Right lobe of liver (tissue), 6 donors: ENCODE results near the gene MFNG. TPM values are rescaled to one million over a fixed set of nuclear protein-coding genes. Genes with fewer than 3 reads are reported as not detected.
A peak's percentile ranks its signal among the peaks of the same experiment; 100 is the strongest.

ENCODE experiments used
- ATAC-seq, 4 donors: fragments of 200-7000 bp; cut with Tn5 transposase; one replicate each; pipeline ENCODE4 v1.9.1; 2020; ENCODE audit warnings: mild to moderate bottlenecking in 4 of 4, moderate library complexity in 4 of 4
- DNase-seq, 3 donors: peaks; one replicate each; pipeline ENCODE4 v3.0.0-alpha.2; 2020
- H3K27ac ChIP-seq, 3 donors: fragments of 200-600 bp; one replicate each; pipeline ENCODE4 v1.8.0; 2022
- H3K27me3 ChIP-seq, 2 donors: fragments of 200-600 bp; one replicate each; pipeline ENCODE4 v1.8.0; 2022
- H3K36me3 ChIP-seq, 4 donors: fragments of 200-600 bp; sonication (generic) in 1 of 4; one replicate each; pipeline versions ENCODE4 v1.5.1 to v1.8.0; 2017 to 2022; ENCODE audit warnings: control low read depth in 1 of 4
- H3K4me1 ChIP-seq, 4 donors: fragments of 200-600 bp; sonication (generic) in 1 of 4; one replicate each; pipeline versions ENCODE4 v1.5.1 to v1.8.0; 2017 to 2022; ENCODE audit warnings: control low read depth in 1 of 4
- H3K4me3 ChIP-seq, 3 donors: fragments of 200-600 bp; one replicate each; pipeline ENCODE4 v1.8.0; 2022
- H3K9me3 ChIP-seq, 4 donors: fragments of 200-600 bp; sonication (generic) in 1 of 4; one replicate each; pipeline versions ENCODE4 v1.5.1 to v1.8.0; 2017 to 2022; ENCODE audit warnings: control low read depth in 1 of 4
- POLR2A ChIP-seq: fragments of 450-650 bp; IDR thresholded peaks from one replicate; pipeline ENCODE4 v1.6.1; 2017; ENCODE audit warnings: antibody characterized with exemption, mild to moderate bottlenecking
- WGBS: methylation state at CpG from one replicate; pipeline ENCODE4 v1.1.6; 2018; ENCODE audit warnings: low coverage, low lambda C conversion rate; ENCODE audit not compliant: insufficient coverage; ENCODE audit errors: missing lambda C conversion rate; 5-methylcytosine and 5-hydroxymethylcytosine counted together
- intact Hi-C, 2 donors: fragments of 100-400 bp; cut with DNase I; formaldehyde crosslinking; loops; one replicate each; pipeline versions ENCODE4 v1.11.2 to v1.14.1; 2022
- total RNA-seq, 6 experiments: library from RNA; depleted of rRNA in 2 of 6; stranded (reverse); fragments of >200 nt in 2 of 6; fragmentation: NEBNext Ultra II Directional in 3 of 6; extraction: Animal tissue kit (Norgen Biotek cat#: 25700) in 3 of 6; gene quantifications; one replicate each; pipeline versions ENCODE4 v1.1.0 to v1.2.4, GENCODE V29; 2016 to 2023
- TF ChIP-seq, protein P1 (sequence below), 4 donors: fragments of 200-600 bp in 3 of 4; fragments of 450-650 bp in 1 of 4; IDR thresholded peaks; one replicate each; pipeline versions ENCODE4 v1.5.1 to v1.8.0; 2016 to 2022; ENCODE audit warnings: antibody characterized with exemption in 4 of 4, mild to moderate bottlenecking in 2 of 4
- donor health status: DM: no; HTN: yes; CAD: no.
- donor health status: DM: no; HTN: no; CAD: no.
- donor health status: DM: no; HTN: no; CAD: no.
- donor health status: DM: no; HTN: yes; CAD: no.
- donor health status: DM: no; HTN: yes; CAD: no.

Gene MFNG
- total RNA-seq, 6 experiments from 2014 or later, result 5.6 to 14.4 (median 10.2) TPM

DNA sequence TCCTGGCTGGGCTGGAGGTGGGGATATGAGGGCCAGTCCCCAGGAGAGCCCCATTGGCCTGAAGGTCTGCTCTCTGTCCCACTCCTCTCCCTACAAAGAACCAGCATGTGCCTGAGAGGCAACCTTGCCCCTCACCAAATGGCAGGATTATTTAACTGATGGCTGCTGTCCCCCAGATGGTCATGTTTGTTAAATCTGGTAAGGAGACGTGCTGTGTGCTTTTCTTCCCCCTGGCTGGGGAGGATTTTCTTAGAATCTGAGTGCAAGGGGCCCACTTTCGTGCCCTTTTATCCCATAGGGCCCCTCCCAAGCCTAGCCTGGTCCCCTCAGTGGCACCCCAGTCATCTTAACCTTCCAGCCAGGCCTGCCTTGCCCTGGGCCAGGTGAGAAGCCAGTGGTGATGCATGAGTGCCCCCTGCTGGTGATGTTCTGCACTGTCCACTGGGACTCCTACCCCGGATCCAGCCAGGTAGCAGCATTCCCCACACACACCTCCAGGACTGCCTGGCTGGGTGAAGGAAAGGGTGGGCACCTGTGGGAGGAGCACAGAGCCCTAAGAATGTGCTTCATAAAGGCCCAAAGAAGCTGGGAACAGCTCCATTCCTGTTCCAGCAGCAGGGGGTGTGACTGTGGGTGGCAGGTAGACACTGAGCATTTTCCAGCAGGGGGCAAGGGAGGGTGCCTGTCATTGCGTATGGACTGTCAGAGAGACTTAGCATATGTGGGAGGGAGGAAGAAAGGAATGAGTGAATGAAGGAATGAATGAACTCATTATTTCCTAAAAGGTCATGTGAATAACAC is 28.9 kb downstream of the MFNG start:
- intact Hi-C loops, result loop anchor here in 1 of 2 donors (10.0 kb wide), 1 partner anchor 142 kb away; no protein-coding TSS in a partner anchor
- TF ChIP-seq, protein P1, sequence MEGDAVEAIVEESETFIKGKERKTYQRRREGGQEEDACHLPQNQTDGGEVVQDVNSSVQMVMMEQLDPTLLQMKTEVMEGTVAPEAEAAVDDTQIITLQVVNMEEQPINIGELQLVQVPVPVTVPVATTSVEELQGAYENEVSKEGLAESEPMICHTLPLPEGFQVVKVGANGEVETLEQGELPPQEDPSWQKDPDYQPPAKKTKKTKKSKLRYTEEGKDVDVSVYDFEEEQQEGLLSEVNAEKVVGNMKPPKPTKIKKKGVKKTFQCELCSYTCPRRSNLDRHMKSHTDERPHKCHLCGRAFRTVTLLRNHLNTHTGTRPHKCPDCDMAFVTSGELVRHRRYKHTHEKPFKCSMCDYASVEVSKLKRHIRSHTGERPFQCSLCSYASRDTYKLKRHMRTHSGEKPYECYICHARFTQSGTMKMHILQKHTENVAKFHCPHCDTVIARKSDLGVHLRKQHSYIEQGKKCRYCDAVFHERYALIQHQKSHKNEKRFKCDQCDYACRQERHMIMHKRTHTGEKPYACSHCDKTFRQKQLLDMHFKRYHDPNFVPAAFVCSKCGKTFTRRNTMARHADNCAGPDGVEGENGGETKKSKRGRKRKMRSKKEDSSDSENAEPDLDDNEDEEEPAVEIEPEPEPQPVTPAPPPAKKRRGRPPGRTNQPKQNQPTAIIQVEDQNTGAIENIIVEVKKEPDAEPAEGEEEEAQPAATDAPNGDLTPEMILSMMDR (IDR thresholded peaks at IDR 0.05), result peak; percentile 89 to 97 (median 92)
- no peak for TF ChIP-seq POLR2A
- Histone ChIP-seq H3K9me3 (no peaks in the 10 kb centered on the region), H3K4me3 (no peak overlapping the region), H3K27me3 (no peaks in the 10 kb centered on the region), H3K4me1 (no peaks in the 10 kb centered on the region), H3K36me3 (no peaks in the 10 kb centered on the region), H3K27ac (no peak overlapping the region)
- ATAC-seq, result peak; percentile 92 to 97 (median 94)
- peak; percentile 79 to 84 (median 81) for DNase-seq
- 25% methylated on average over 4 of the region's 4 CpGs for WGBS

DNA sequence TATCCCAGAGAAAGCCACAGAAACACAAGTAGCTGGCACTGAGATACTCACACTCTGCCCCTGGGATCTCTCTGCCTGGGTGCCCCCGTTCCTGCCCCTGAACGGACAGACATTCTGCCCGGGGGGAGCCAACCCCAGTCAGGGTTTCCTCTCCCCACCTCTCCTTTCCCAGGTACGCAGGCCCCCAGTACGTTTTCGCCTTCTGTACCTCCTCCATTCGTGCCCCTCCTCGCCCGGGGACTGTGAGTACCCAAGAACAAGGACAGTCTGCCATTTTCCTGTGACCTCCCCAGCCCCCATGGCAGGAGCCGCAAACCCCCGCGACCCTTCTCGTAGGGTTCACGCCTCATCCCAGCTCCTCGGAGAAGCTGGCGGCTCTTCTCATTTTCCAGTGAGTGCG is 29.8 kb downstream of the MFNG start:
- WGBS, result 61% methylated on average over 15 of the region's 17 CpGs
- TF ChIP-seq, protein P1 (IDR thresholded peaks at IDR 0.05), result no peak
- no peak for TF ChIP-seq POLR2A
- DNase-seq (no peak), ATAC-seq (no peak)
- H3K27ac ChIP-seq, result no peak overlapping the region
- H3K9me3 ChIP-seq, result no peaks in the 10 kb centered on the region
- no peaks in the 10 kb centered on the region for H3K4me1 ChIP-seq
- H3K36me3 ChIP-seq, result no peaks in the 10 kb centered on the region
- no peak overlapping the region for H3K4me3 ChIP-seq
- intact Hi-C loops, result loop anchor here in 1 of 2 donors (10.0 kb wide), 1 partner anchor 142 kb away; no protein-coding TSS in a partner anchor
- no peaks in the 10 kb centered on the region for H3K27me3 ChIP-seq

DNA sequence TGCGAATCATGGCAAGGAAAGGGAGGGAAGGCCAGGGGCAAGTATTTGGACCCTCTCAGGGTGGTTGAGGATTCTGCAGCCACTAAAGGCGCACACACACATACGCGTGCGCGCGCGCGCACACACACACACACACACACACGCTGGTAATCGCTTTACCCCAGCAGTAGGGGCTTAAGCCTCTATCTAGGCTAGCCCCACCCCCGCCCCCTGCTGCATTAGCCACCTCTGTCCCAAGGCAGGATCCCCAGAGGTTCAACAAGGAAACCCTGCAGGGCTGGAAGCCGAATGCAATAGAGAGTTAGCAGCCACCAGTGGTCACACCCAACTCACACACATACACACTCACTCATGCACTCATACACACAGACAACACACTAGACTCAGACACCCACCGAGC is 30.3 kb downstream of the MFNG start:
- Histone ChIP-seq H3K4me1 (no peaks in the 10 kb centered on the region), H3K9me3 (no peaks in the 10 kb centered on the region), H3K27ac (no peak overlapping the region), H3K4me3 (no peak overlapping the region), H3K36me3 (no peaks in the 10 kb centered on the region), H3K27me3 (no peaks in the 10 kb centered on the region)
- intact Hi-C loops, result loop anchor here in 1 of 2 donors (10.0 kb wide), 1 partner anchor 141 kb away; no protein-coding TSS in a partner anchor
- ATAC-seq (no peak), DNase-seq (no peak)
- WGBS, result 56% methylated on average over 2 of the region's 14 CpGs
- TF ChIP-seq, protein P1 (IDR thresholded peaks at IDR 0.05), result no peak
- no peak for TF ChIP-seq POLR2A

DNA sequence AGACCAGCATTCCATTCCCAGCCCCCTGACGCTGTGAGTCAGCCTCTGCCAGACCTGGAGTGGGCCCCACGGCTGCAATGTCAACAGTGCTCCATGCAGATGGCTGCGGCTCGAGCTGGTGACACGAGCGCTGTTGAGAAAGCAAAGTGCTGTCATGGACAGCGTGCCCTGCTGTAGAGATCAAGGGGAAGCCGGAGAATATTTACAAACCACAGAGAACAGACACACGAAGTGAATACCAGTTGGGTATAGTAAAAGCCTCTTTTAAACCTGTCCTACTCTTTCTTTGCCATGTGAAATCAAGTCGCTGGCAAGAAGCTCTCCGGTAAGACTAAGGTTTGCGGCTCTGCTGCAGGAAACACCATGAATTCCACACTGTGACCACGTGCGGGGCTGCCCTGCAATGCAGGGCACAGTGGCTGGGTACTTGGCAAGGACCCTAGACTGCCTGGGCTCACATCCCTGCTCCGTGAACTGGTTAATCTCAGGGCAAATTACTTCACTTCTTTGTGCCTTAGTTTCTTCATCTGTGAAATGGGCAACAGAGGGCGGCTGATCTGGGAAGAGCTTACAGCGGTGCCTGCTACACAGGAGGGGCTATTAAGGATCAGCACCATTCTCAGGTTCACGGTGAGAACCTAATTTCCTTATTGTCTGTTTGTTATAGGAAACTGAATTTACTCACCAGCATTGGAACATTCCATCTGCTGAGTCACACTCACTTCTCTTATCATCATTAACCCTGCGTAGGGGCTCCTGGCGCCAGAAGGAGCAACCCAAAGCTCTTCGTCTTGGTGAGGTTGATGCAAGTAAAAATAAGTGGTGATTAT is 31.1 kb downstream of the MFNG start:
- no peak overlapping the region for H3K27ac ChIP-seq
- H3K4me1 ChIP-seq, result no peaks in the 10 kb centered on the region
- no peaks in the 10 kb centered on the region for H3K9me3 ChIP-seq
- DNase-seq, result no peak
- H3K4me3 ChIP-seq, result no peak overlapping the region
- peak; percentile 34 to 74 (median 54) for ATAC-seq
- H3K27me3 ChIP-seq, result no peaks in the 10 kb centered on the region
- TF ChIP-seq, protein P1 (IDR thresholded peaks at IDR 0.05), result no peak
- no peak for TF ChIP-seq POLR2A
- intact Hi-C loops, result loop anchor here in 1 of 2 donors (10.0 kb wide), 1 partner anchor 140 kb away; no protein-coding TSS in a partner anchor
- no peaks in the 10 kb centered on the region for H3K36me3 ChIP-seq
- WGBS, result 41% methylated on average over 20 of the region's 21 CpGs
